ENCODE results near the gene DCTD. TPM values are rescaled to one million over a fixed set of nuclear protein-coding genes. Genes with fewer than 3 reads are reported as not detected.

Gene DCTD
- total RNA-seq, 1 donor from 2014 or later, result 76.8 TPM

GRCh38 chr4:182855877-182856276 is 61.3 kb downstream of the DCTD start:
- no peak for DNase-seq
- Mint-ChIP-seq H3K9me3 (peaks cover 10% of the 10 kb centered on the region), H3K27me3 (peaks cover 10% of the 10 kb centered on the region), H3K36me3 (ENCODE audit: low read depth) (no peaks in the 10 kb centered on the region), H3K4me3 (no peak overlapping the region), H3K27ac (no peak overlapping the region), H3K4me1 (no peaks in the 10 kb centered on the region)
- POLR2A ChIA-PET, result no interaction called here
- CTCF ChIA-PET, result no interaction called here
- no peak for TF ChIP-seq CTCF (IDR thresholded peaks at IDR 0.05)
- intact Hi-C loops (cut with micrococcal nuclease), result no loop called here
- no peak for ATAC-seq (ENCODE audit: low read depth)

GRCh38 chr4:182855312-182855711 is 61.9 kb downstream of the DCTD start:
- no peak overlapping the region for H3K4me3 Mint-ChIP-seq
- intact Hi-C loops (cut with micrococcal nuclease), result no loop called here
- H3K4me1 Mint-ChIP-seq, result no peaks in the 10 kb centered on the region
- peaks cover 10% of the 10 kb centered on the region for H3K9me3 Mint-ChIP-seq
- ChIA-PET POLR2A (no interaction called here), CTCF (no interaction called here)
- DNase-seq (no peak), ATAC-seq (ENCODE audit: low read depth) (no peak)
- no peaks in the 10 kb centered on the region for H3K36me3 Mint-ChIP-seq (ENCODE audit: low read depth)
- TF ChIP-seq CTCF (IDR thresholded peaks at IDR 0.05), result no peak
- H3K27me3 Mint-ChIP-seq, result peaks cover 10% of the 10 kb centered on the region
- no peak overlapping the region for H3K27ac Mint-ChIP-seq

GRCh38 chr4:182854466-182854865 is 62.7 kb downstream of the DCTD start:
- ATAC-seq (ENCODE audit: low read depth) (no peak), DNase-seq (no peak)
- ChIA-PET POLR2A (no interaction called here), CTCF (no interaction called here)
- Mint-ChIP-seq H3K4me3 (no peak overlapping the region), H3K27me3 (peaks cover 6% of the 10 kb centered on the region), H3K9me3 (peaks cover 3% of the 10 kb centered on the region), H3K27ac (no peak overlapping the region), H3K36me3 (ENCODE audit: low read depth) (no peaks in the 10 kb centered on the region), H3K4me1 (no peaks in the 10 kb centered on the region)
- no peak for TF ChIP-seq CTCF (IDR thresholded peaks at IDR 0.05)
- intact Hi-C loops (cut with micrococcal nuclease), result no loop called here

GRCh38 chr4:182853731-182854330 is 63.4 kb downstream of the DCTD start:
- Mint-ChIP-seq H3K4me3 (no peak overlapping the region), H3K27ac (no peak overlapping the region), H3K4me1 (no peaks in the 10 kb centered on the region), H3K36me3 (ENCODE audit: low read depth) (no peaks in the 10 kb centered on the region), H3K27me3 (peaks cover 6% of the 10 kb centered on the region), H3K9me3 (peaks cover 3% of the 10 kb centered on the region)
- POLR2A ChIA-PET, result no interaction called here
- intact Hi-C loops (cut with micrococcal nuclease), result no loop called here
- ATAC-seq (ENCODE audit: low read depth), result no peak
- CTCF ChIA-PET, result no interaction called here
- DNase-seq, result no peak
- TF ChIP-seq CTCF (IDR thresholded peaks at IDR 0.05), result no peak

GRCh38 chr4:182848685-182849084 is 68.5 kb downstream of the DCTD start:
- ChIA-PET CTCF (no interaction called here), POLR2A (no interaction called here)
- no peak for ATAC-seq (ENCODE audit: low read depth)
- H3K4me3 Mint-ChIP-seq, result no peak overlapping the region
- no peak overlapping the region for H3K27ac Mint-ChIP-seq
- H3K27me3 Mint-ChIP-seq, result peaks cover 7% of the 10 kb centered on the region
- H3K36me3 Mint-ChIP-seq (ENCODE audit: low read depth), result no peaks in the 10 kb centered on the region
- intact Hi-C loops (cut with micrococcal nuclease), result no loop called here
- no peak for DNase-seq
- no peak for TF ChIP-seq CTCF (IDR thresholded peaks at IDR 0.05)
- peaks cover 3% of the 10 kb centered on the region for H3K9me3 Mint-ChIP-seq
- H3K4me1 Mint-ChIP-seq, result no peaks in the 10 kb centered on the region
